ENCODE results near the gene TMEM117.
"Not testable (repeated sequence)": the region's sequence is repeated elsewhere in the genome, so short reads cannot be mapped to it uniquely, and the experiment has no call there.

The TMEM117 gene

DNA sequence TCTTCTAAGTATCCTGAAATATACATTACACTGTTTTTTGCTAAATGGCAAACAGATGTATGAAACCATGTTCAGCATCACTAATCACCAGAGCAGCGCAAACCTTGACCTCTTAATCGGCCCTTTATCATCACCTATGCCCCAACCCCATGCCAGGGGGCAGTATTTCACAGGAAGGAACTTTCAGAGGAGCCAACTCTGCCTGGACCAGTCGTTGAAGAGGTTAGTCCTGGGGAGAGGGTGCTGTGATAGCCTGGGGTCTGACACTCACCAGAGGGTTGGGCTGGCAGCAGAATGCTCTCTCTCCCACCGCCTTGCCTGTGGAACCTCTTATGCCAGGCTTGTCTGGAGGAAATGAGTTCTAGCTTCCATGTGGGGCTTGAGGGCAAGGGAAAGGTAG lies 411.7 kb downstream of the TMEM117 start:
- no peaks in the 10 kb centered on the region for H3K9me3 ChIP-seq
- no peak for DNase-seq

DNA sequence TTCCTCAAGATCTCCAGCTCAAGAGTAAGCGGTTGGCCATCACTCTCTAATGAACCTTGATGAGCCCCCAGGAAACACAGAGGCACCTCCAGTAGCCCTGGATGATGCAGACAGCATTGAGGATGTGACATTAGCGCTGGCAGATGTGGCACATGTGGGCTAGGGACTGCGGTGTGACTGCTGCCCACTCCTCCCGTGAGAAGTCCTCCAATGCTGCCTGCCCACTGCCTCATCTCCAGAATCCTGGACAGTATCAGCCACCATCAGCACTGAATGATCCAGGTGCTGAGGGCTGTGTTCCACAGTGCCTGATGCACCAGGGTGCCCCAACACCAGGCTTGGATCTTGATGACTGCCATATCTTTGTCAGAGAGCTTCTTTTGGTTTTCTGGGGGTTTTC lies 412.6 kb downstream of the TMEM117 start:
- H3K9me3 ChIP-seq: no peaks in the 10 kb centered on the region
- DNase-seq: no peak
- no peaks in the 10 kb centered on the region for H3K27me3 ChIP-seq
- H3K4me3 ChIP-seq: no peak overlapping the region
- H3K27ac ChIP-seq: no peak overlapping the region
- H3K36me3 ChIP-seq: no peaks in the 10 kb centered on the region
- intact Hi-C loops (cut with DNase I; ENCODE audit: low total_unique reads): no loop called here
- H3K4me1 ChIP-seq: no peaks in the 10 kb centered on the region
- TF ChIP-seq, protein P1, sequence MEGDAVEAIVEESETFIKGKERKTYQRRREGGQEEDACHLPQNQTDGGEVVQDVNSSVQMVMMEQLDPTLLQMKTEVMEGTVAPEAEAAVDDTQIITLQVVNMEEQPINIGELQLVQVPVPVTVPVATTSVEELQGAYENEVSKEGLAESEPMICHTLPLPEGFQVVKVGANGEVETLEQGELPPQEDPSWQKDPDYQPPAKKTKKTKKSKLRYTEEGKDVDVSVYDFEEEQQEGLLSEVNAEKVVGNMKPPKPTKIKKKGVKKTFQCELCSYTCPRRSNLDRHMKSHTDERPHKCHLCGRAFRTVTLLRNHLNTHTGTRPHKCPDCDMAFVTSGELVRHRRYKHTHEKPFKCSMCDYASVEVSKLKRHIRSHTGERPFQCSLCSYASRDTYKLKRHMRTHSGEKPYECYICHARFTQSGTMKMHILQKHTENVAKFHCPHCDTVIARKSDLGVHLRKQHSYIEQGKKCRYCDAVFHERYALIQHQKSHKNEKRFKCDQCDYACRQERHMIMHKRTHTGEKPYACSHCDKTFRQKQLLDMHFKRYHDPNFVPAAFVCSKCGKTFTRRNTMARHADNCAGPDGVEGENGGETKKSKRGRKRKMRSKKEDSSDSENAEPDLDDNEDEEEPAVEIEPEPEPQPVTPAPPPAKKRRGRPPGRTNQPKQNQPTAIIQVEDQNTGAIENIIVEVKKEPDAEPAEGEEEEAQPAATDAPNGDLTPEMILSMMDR (IDR thresholded peaks at IDR 0.05): no peak

More for the DNA sequence above, 411.7 kb downstream of the TMEM117 start:
- no peaks in the 10 kb centered on the region for H3K4me1 ChIP-seq
- no peaks in the 10 kb centered on the region for H3K27me3 ChIP-seq
- TF ChIP-seq, protein P1 (IDR thresholded peaks at IDR 0.05): no peak
- intact Hi-C loops (cut with DNase I; ENCODE audit: low total_unique reads): no loop called here
- H3K27ac ChIP-seq: no peak overlapping the region
- no peaks in the 10 kb centered on the region for H3K36me3 ChIP-seq
- no peak overlapping the region for H3K4me3 ChIP-seq

DNA sequence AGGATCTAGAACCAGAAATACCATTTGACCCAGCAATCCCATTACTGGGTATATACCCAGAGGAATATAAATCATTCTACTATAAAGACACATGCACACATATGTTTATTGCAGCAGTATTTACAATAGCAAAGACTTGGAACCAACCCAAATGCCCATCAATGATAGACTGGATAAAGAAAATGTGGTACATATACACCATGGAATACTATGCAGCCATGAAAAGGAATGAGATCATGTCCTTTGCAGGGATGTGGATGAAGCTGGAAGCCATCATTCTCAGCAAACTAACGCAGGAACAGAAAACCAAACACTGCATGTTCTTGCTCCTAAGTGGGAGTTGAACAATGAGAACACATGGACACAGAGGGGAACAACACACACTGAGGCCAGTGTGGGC lies 414.6 kb downstream of the TMEM117 start:
- H3K4me3 ChIP-seq; DNase-seq; intact Hi-C loops (cut with DNase I; ENCODE audit: low total_unique reads); H3K36me3 ChIP-seq; H3K9me3 ChIP-seq; H3K4me1 ChIP-seq; H3K27ac ChIP-seq; H3K27me3 ChIP-seq: not testable (repeated sequence)

DNA sequence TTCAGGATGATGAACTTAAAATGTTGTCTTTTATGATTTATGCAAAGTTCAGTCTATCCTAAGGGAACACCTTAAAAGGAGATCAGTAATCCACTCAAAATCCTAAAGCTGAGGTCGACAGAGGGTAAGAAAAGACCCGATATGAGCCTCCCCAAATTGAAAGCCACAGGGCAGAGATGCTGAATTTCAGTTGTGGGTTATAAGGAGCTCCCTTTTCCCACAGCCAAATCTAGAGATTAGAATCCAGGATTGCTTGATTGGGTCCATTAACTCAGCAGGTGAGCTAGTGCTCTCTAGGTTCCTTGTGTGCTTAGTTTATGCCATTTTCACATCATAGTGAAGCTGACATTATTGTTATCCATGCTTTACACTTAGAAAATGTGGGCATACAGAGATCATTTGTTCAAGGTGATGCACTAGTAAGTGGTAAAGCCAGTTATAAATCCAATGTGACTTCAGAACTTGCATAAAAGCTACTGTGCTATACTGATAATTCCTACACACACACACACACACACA lies 417.5 kb downstream of the TMEM117 start:
- no peaks in the 10 kb centered on the region for H3K36me3 ChIP-seq
- intact Hi-C loops (cut with DNase I; ENCODE audit: low total_unique reads): no loop called here
- no peak for DNase-seq

DNA sequence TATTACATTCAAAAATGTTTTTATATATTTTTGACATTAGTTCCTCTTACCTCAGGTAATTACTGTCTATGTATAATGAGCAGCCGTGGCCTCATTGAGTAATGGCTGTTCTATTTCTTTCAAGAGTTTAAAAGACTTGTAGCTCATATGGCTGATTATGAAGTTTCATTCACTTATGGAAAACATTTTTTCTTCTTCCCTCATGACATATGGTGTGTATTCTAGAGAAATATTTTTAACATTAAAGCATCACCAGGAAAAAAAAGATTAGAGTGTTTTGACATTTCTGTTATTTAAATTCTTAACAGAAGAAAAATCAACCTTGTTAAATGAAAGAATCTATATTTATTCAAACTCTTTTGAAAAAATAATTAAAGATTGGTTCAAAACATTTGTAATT lies 422.4 kb downstream of the TMEM117 start:
- TF ChIP-seq, protein P1 (IDR thresholded peaks at IDR 0.05): no peak
- Histone ChIP-seq H3K4me1 (no peaks in the 10 kb centered on the region), H3K27me3 (no peaks in the 10 kb centered on the region), H3K9me3 (no peaks in the 10 kb centered on the region), H3K27ac (no peak overlapping the region), H3K4me3 (no peak overlapping the region), H3K36me3 (no peaks in the 10 kb centered on the region)
- intact Hi-C loops (cut with DNase I; ENCODE audit: low total_unique reads): no loop called here
- DNase-seq: no peak

More for the DNA sequence above, 417.5 kb downstream of the TMEM117 start:
- Histone ChIP-seq H3K9me3 (no peaks in the 10 kb centered on the region), H3K27ac (no peak overlapping the region), H3K4me3 (no peak overlapping the region), H3K4me1 (no peaks in the 10 kb centered on the region), H3K27me3 (no peaks in the 10 kb centered on the region)
- TF ChIP-seq, protein P1 (IDR thresholded peaks at IDR 0.05): no peak

DNA sequence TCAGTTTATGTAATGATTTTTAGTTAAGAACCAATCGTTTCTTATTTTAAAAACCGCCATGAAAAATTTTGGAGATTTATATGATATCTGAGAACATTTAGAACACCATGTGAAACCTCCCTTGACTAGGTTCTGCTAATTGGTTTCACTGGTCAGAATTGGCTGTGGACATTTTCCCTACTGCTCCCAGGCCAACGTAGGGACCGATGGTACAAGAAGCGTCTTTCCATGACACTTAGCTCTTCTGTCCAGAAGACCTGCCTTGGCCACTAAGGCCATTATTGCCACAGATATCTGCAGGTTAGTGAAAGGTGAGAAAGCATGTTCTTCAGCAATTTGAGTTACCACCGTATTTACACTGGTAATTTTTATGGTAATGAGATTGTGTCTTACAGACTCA lies 424.0 kb downstream of the TMEM117 start:
- Histone ChIP-seq H3K27me3 (no peaks in the 10 kb centered on the region), H3K9me3 (no peaks in the 10 kb centered on the region), H3K4me1 (no peaks in the 10 kb centered on the region), H3K4me3 (no peak overlapping the region), H3K27ac (no peak overlapping the region), H3K36me3 (no peaks in the 10 kb centered on the region)
- no peak for DNase-seq
- TF ChIP-seq, protein P1 (IDR thresholded peaks at IDR 0.05): no peak
- intact Hi-C loops (cut with DNase I; ENCODE audit: low total_unique reads): no loop called here
